Endothelial cell of umbilical vein (primary cell): ENCODE data around the gene LEMD1. TPM values are rescaled to one million over a fixed set of nuclear protein-coding genes. Genes with fewer than 3 reads are reported as not detected.

Experiments used
- BruUV-seq: library from RNA; stranded (reverse); fragments of 400-500 nt; replicated peaks from 2 replicates; lab custom pipeline; 2021; lab: Mats Ljungman, UMichigan
- CTCF ChIA-PET: fragments of 300-600, 350-600 bp; sonication (Branson Sonifier 250); formaldehyde crosslinking; loops from one replicate; lab custom pipeline; 2021; ENCODE audit warnings: antibody characterized with exemption, inconsistent platforms; lab: Charles Lee
- POLR2A ChIA-PET: fragments of 300-600, 350-600 bp; sonication (Branson Sonifier 250); formaldehyde crosslinking; loops from one replicate; lab custom pipeline; 2021; ENCODE audit warnings: antibody characterized with exemption, inconsistent platforms; lab: Charles Lee
- DNase-seq: peaks from one replicate; pipeline ENCODE4 v3.0.0-alpha.2; 2011; ENCODE audit warnings: low read depth, low spot score
- FAIRE-seq: peaks from 2 replicates; lab custom pipeline; 2011; peaks lifted over from hg19 to GRCh38; lab: Jason Lieb, UNC
- H2AFZ ChIP-seq: 2 replicates; pipeline ENCODE4 v1.6.0; 2012; ENCODE audit warnings: low read depth, low read length, control low read depth, inconsistent platforms
- H3K27ac ChIP-seq: 2 replicates; pipeline ENCODE4 v1.5.1; 2011; ENCODE audit warnings: low read depth, mild to moderate bottlenecking, control low read depth, low read length, moderate library complexity; ENCODE audit not compliant: insufficient read depth
- H3K27me3 ChIP-seq, 2 experiments: 2 replicates each; pipeline versions ENCODE4 v1.6.0 to v1.6.1; 2011; ENCODE audit warnings: low read length in 2 of 2, mixed read lengths in 1 of 2; ENCODE audit not compliant: control insufficient read depth in 2 of 2, insufficient read depth in 2 of 2
- H3K36me3 ChIP-seq, 2 experiments: 2 replicates in 1 of 2; 3 replicates in 1 of 2; pipeline ENCODE4 v1.5.1; 2011; ENCODE audit warnings: low read length in 2 of 2, mild to moderate bottlenecking in 1 of 2, moderate library complexity in 1 of 2; ENCODE audit not compliant: control insufficient read depth in 2 of 2, insufficient read depth in 2 of 2; ENCODE audit errors: extremely low read depth in 1 of 2
- H3K4me1 ChIP-seq: 3 replicates; pipeline ENCODE4 v1.5.1; 2011; ENCODE audit warnings: mild to moderate bottlenecking, low read length; ENCODE audit not compliant: control insufficient read depth, insufficient read depth; ENCODE audit errors: extremely low read depth
- H3K4me2 ChIP-seq: 2 replicates; pipeline ENCODE4 v1.6.1; 2011; ENCODE audit warnings: low read length, control low read depth, mixed read lengths; ENCODE audit not compliant: insufficient read depth
- H3K4me3 ChIP-seq, 3 experiments: fragments of 200-600 bp in 1 of 3; sonication (generic), shearing (Covaris generic) in 1 of 3; replicated peaks in 1 of 3; 2 replicates each; pipeline ENCODE4 v1.5.1; 2011 to 2016; ENCODE audit warnings: control low read depth in 3 of 3, low read length in 3 of 3, mild to moderate bottlenecking in 2 of 3, inconsistent platforms in 1 of 3, low read depth in 1 of 3, moderate library complexity in 1 of 3; ENCODE audit not compliant: insufficient read depth in 1 of 3
- H3K79me2 ChIP-seq: 2 replicates; pipeline ENCODE4 v1.6.0; 2012; ENCODE audit warnings: low read length, inconsistent platforms; ENCODE audit not compliant: control insufficient read depth, insufficient read depth
- H3K9ac ChIP-seq: replicated peaks from 2 replicates; pipeline ENCODE3; 2011; ENCODE audit warnings: low read length, control low read depth; ENCODE audit not compliant: insufficient read depth; ENCODE audit errors: extremely low read depth
- H3K9me1 ChIP-seq: replicated peaks from 3 replicates; pipeline ENCODE4 v1.6.0; 2011; ENCODE audit warnings: mild to moderate bottlenecking, low read length; ENCODE audit not compliant: control insufficient read depth, insufficient read depth; ENCODE audit errors: extremely low read depth
- H3K9me3 ChIP-seq: replicated peaks from 2 replicates; pipeline ENCODE4 v1.5.1; 2012; ENCODE audit warnings: low read length, inconsistent platforms; ENCODE audit not compliant: control insufficient read depth, insufficient read depth
- H4K20me1 ChIP-seq: replicated peaks from 2 replicates; pipeline ENCODE3; 2011; ENCODE audit warnings: mild to moderate bottlenecking, low read length; ENCODE audit not compliant: control insufficient read depth, insufficient read depth; ENCODE audit errors: extremely low read depth
- CTCF ChIP-seq, 2 donors: IDR thresholded peaks; 1 replicate in 1 of 2; 2 replicates in 1 of 2; pipeline ENCODE4 v1.5.1; 2011; ENCODE audit warnings: low read length in 2 of 2, mild to moderate bottlenecking in 2 of 2, moderate library complexity in 2 of 2, control low read depth in 1 of 2, inconsistent platforms in 1 of 2, low read depth in 1 of 2; ENCODE audit not compliant: insufficient read depth in 1 of 2; ENCODE audit errors: extremely low read depth in 1 of 2
- EZH2 ChIP-seq: IDR thresholded peaks from 2 replicates; pipeline ENCODE4 v1.6.1; 2012; ENCODE audit warnings: borderline replicate concordance, low read depth, mild to moderate bottlenecking, moderate library complexity, low read length, inconsistent platforms; ENCODE audit not compliant: severe bottlenecking
- FOS ChIP-seq: IDR thresholded peaks from 2 replicates; pipeline ENCODE4 v1.6.1; 2011; ENCODE audit warnings: mild to moderate bottlenecking, low read length, moderate library complexity, borderline replicate concordance; ENCODE audit not compliant: insufficient read depth
- GATA2 ChIP-seq: IDR thresholded peaks from 2 replicates; pipeline ENCODE4 v1.7.0; 2011; ENCODE audit warnings: low read depth, mild to moderate bottlenecking, moderate library complexity, mixed read lengths, low read length; ENCODE audit not compliant: insufficient read length, insufficient read depth
- JUN ChIP-seq: IDR thresholded peaks from 2 replicates; pipeline ENCODE4 v1.6.1; 2011; ENCODE audit warnings: borderline replicate concordance, low read depth; ENCODE audit not compliant: insufficient read length, insufficient read depth
- MAX ChIP-seq: IDR thresholded peaks from 2 replicates; pipeline ENCODE4 v1.6.1; 2011; ENCODE audit not compliant: insufficient read depth, insufficient read length
- MYC ChIP-seq: IDR thresholded peaks from one replicate; pipeline ENCODE4 v1.6.1; 2011; ENCODE audit warnings: mild to moderate bottlenecking, low read depth, low read length
- POLR2A ChIP-seq: IDR thresholded peaks from 2 replicates; pipeline ENCODE4 v1.6.1; 2012; ENCODE audit warnings: low read depth, mild to moderate bottlenecking, control low read depth, low read length
- POLR2AphosphoS5 ChIP-seq: IDR thresholded peaks from 2 replicates; pipeline ENCODE4 v1.6.1; 2012; ENCODE audit warnings: low read depth, mild to moderate bottlenecking, control low read depth, low read length, moderate library complexity; ENCODE audit not compliant: insufficient read depth
- dilution Hi-C: fragments of 300-500 bp; cut with MboI; formaldehyde crosslinking; loops from one replicate; pipeline ENCODE4 v1.15.0; 2019; ENCODE audit warnings: low sequenced_read_pairs; ENCODE audit not compliant: extremely low pct_ligation_motif_present
- intact Hi-C: fragments of 100-400 bp; cut with micrococcal nuclease; formaldehyde crosslinking; loops from one replicate; pipeline ENCODE4 v1.10.0; 2022
- polyA plus RNA-seq, 4 experiments: library from polyadenylated mRNA; depleted of rRNA in 3 of 4; stranded (reverse) in 3 of 4; unstranded in 1 of 4; fragments of >200 nt; gene quantifications; 2 replicates each; pipeline versions ENCODE4 v1.2.1 to v1.2.3, GENCODE V29; 2011 to 2012; ENCODE audit warnings: missing spikeins in 1 of 4
- total RNA-seq: library from RNA; stranded (reverse); gene quantifications from 2 replicates; pipeline ENCODE4 v1.2.3, GENCODE V29; 2021

LEMD1 gene
- total and polyA plus RNA-seq, 2 donors (not counting 3 experiments of a cell fraction or from before 2014, with no cell fraction given), result not detected

- H3K36me3 ChIP-seq, result no peaks in the 10 kb centered on the region
- H3K4me3 ChIP-seq, result peak overlapping the region; percentile 18 to 51 (median 34)
- no peak for TF ChIP-seq POLR2AphosphoS5
- TF ChIP-seq MYC, result no peak
- TF ChIP-seq MAX, result no peak
- no peak for TF ChIP-seq POLR2A
- TF ChIP-seq EZH2, result no peak
- no peak for TF ChIP-seq GATA2
- no peak for TF ChIP-seq FOS
- TF ChIP-seq JUN, result no peak
- TF ChIP-seq CTCF (IDR thresholded peaks at IDR 0.05; ENCODE audit: extremely low read depth in 1 of 2, insufficient read depth in 1 of 2, low read depth in 1 of 2, low read length in 2 of 2), result no peak
- dilution Hi-C loops (no loop called here), intact Hi-C loops (no loop called here)
- H3K9me1 ChIP-seq, result no peaks in the 10 kb centered on the region
- H2AFZ ChIP-seq, result peak overlapping the region; percentile 97
- no TSS peak for BruUV-seq
- no peaks in the 10 kb centered on the region for H3K79me2 ChIP-seq
- FAIRE-seq, result no peak
- H3K9ac ChIP-seq, result no peak overlapping the region
- no peak for DNase-seq
- H3K27ac ChIP-seq, result no peak overlapping the region
- no peaks in the 10 kb centered on the region for H3K4me1 ChIP-seq
- H3K4me2 ChIP-seq, result peak overlapping the region; percentile 80
- H4K20me1 ChIP-seq, result no peaks in the 10 kb centered on the region
- ChIA-PET POLR2A (no interaction called here), CTCF (interaction anchor here (0.7 to 3.0 kb wide), 23 partner anchors 8 to 159 kb away, joined by 3 to 19 read pairs (median 6); partner anchors contain the start of gene LEMD1)
- H3K9me3 ChIP-seq, result no peaks in the 10 kb centered on the region
- peaks cover 8 to 21% of the 10 kb centered on the region in 2 experiments for H3K27me3 ChIP-seq
These were observed 8.2 kb upstream of the LEMD1 start for GRCh38 chr1:205429762-205430695.
